Activated naive CD4-positive, alpha-beta T cell treated with anti-CD3 and anti-CD28 coated beads, Interleukin-2, amount 10 ng/mL, durations not matched to agents 5 hours and 36 hours (primary cell): ENCODE results near the gene GUCY2D. TPM values are rescaled to one million over a fixed set of nuclear protein-coding genes. Genes with fewer than 3 reads are reported as not detected.

Experiments used
- total RNA-seq, 2 experiments: library from RNA; stranded (reverse); gene quantifications; one replicate each; pipeline ENCODE4 v1.2.3, GENCODE V29; 2021

Gene GUCY2D
- not detected for total RNA-seq

GRCh38 chr17:8001976-8002720 is at the start of gene GUCY2D:
GUCY2D (plus strand) TSS chr17:8002615; CDS start chr17:8003048, 433 bp downstream.

GRCh38 chr17:8038954-8039610 is 36.7 kb downstream of the GUCY2D start, which contains the start of gene ALOX15B:
ALOX15B (plus strand) TSS chr17:8039059; CDS start chr17:8039156, 97 bp downstream.

Other genes with a start within 250 kb of the GUCY2D start
- gene KDM6B, start 168.4 kb upstream of the GUCY2D start, total RNA-seq = 10 to 100 TPM; 20.5 to 21.6 TPM
- gene TMEM88, start 147.5 kb upstream of the GUCY2D start, total RNA-seq = 1 to 10 TPM in 1 of 2 experiments, under 1 TPM in 1; 0.82 to 1.4 TPM
- 10 to 100 TPM; 54.3 to 54.5 TPM for gene NAA38, start 145.1 kb upstream of the GUCY2D start, total RNA-seq
- 1 to 10 TPM; 6.7 to 7.4 TPM for gene CYB5D1, start 144.6 kb upstream of the GUCY2D start, total RNA-seq
- gene CHD3, start 113.8 kb upstream of the GUCY2D start, total RNA-seq = 100 to 1,000 TPM; 182 to 203 TPM
- 1 to 10 TPM; 5.6 to 7.0 TPM for gene RNF227, start 86.3 kb upstream of the GUCY2D start, total RNA-seq
- 10 to 100 TPM; 11.0 to 11.4 TPM for gene KCNAB3, start 72.8 kb upstream of the GUCY2D start, total RNA-seq
- 100 to 1,000 TPM; 215 to 242 TPM for gene TRAPPC1, start 70.7 kb upstream of the GUCY2D start, total RNA-seq
- gene CNTROB, start 70.4 kb upstream of the GUCY2D start, total RNA-seq = 10 to 100 TPM; 54.9 to 55.2 TPM
- gene ALOX15B, start 36.4 kb downstream of the GUCY2D start, total RNA-seq = not detected
- gene ALOX12B, start 85.1 kb downstream of the GUCY2D start, total RNA-seq = 1 to 10 TPM in 1 of 2 experiments, under 1 TPM in 1; 0.48 to 1.1 TPM
- gene ALOXE3, start 115.9 kb downstream of the GUCY2D start, total RNA-seq = not detected
- gene HES7, start 121.5 kb downstream of the GUCY2D start, total RNA-seq = 1 to 10 TPM in 1 of 2 experiments, under 1 TPM in 1; 0.28 to 1.0 TPM
- gene PER1, start 149.8 kb downstream of the GUCY2D start, total RNA-seq = 10 to 100 TPM; 38.9 to 42.4 TPM
- gene VAMP2, start 160.3 kb downstream of the GUCY2D start, total RNA-seq = 10 to 100 TPM; 82.4 to 86.1 TPM
- 10 to 100 TPM; 35.4 to 36.6 TPM for gene TMEM107, start 173.8 kb downstream of the GUCY2D start, total RNA-seq
- gene BORCS6, start 187.6 kb downstream of the GUCY2D start, total RNA-seq = 10 to 100 TPM; 15.0 to 15.5 TPM
- gene AURKB, start 208.0 kb downstream of the GUCY2D start, total RNA-seq = 100 to 1,000 TPM; 126 to 127 TPM
- 100 to 1,000 TPM; 172 to 175 TPM for gene CTC1, start 245.4 kb downstream of the GUCY2D start, total RNA-seq
- 10 to 100 TPM; 50.8 to 59.6 TPM for gene PFAS, start 246.7 kb downstream of the GUCY2D start, total RNA-seq